HG02884 (cell line): ENCODE results near the gene ZBTB5.
"Not testable (repeated sequence)": the region's sequence is repeated elsewhere in the genome, so short reads cannot be mapped to it uniquely, and the experiment has no call there.

ENCODE experiments used
- ATAC-seq: cut with Tn5 transposase; IDR thresholded peaks from one replicate; pipeline ENCODE4 v1.9.1; 2021; ENCODE audit warnings: mild to moderate bottlenecking, moderate library complexity; ENCODE audit not compliant: unreplicated experiment

ZBTB5 gene

DNA sequence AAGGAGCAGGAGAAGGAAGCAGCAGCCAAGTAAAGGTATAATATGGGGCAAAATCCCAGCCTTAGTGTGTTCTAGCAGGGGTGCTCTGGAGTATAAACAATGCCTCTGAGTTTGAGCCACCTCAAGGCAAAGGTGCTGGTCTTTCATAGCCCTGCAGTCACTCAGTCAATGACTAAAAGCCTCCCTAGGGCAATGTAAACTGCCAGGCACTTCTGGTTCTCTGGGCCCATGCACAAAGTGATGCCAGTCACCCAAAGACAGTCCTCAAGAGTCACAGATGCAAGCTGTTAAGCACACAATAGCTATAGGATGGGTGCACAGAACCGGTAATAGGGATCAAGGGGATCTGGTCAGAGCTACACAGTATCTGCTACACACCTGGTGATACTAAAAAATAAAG lies 12.6 kb downstream of the ZBTB5 start:
- ATAC-seq, result no peak

DNA sequence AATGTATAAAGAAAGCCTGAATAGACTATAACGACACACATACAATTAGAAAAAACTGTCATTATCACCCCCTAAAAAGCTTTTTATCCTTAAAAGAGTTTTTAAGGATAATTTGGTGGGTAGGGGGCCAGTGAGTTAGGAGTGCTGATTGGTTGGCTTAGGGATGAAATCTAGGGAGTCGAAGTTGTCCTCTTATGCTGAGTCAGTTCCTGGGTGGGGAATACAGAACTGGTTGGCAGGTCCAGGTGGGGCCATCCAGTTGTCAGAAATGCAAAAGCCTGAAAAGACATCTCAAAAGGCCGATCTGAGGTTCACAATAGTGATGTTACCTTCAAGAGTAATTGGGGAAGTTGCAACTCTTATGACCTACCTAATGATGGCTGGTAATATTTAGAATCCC lies 13.6 kb downstream of the ZBTB5 start:
- ATAC-seq, result no peak

DNA sequence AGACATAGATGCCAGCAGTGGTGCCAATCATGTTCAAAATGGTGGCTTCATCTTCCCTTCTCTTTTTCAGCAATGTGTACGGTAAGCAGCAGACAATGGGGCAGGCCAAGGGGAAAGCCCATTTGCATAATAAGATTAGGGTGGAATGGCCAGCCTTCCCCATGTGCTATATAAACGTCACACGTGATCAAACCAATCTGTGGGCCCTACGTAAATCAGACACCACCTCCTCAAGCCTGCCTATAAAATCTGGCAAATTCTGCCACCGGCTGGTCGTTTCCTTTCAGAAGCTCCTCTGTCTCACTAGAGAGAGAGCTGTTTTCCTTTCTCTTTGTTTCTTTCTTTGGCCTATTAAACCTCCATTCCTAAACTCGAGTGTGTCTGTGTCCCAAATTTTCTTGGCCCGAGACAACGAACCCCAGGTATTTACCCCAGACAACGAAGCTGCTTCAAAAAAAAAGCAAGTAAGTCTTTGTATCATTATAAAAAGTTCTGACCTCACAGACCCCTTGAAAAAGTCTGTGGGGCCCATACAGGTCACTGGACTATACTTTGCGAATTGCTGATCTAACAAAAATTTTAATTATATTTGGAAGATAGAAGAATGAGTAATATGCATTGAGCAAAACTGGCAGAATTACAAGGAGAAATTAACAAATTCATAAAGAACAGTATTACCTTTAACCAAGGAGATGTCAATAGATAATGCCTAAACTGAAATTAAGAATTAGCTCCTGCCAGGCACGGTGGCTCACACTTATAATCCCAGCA lies 15.2 kb downstream of the ZBTB5 start:
- ATAC-seq, result no peak

DNA sequence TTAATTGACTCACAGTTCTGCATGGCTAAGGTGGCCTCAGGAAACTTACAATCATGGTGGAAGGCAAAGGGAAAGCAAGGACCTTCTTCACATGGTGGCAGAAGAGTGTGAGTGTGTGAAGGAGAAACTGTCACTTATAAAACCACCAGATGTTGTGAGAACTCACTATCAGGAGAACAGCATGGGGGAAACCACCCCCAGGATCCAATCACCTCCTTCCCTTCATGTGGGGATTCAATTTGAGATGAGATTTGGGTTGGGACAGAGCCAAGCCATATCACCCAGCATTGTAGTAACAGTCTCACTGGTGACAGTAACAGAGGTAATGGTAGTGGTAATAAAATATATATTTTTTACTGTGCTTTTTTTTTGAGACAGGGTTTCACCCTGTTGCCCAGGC lies 18.1 kb downstream of the ZBTB5 start:
- no peak for ATAC-seq

DNA sequence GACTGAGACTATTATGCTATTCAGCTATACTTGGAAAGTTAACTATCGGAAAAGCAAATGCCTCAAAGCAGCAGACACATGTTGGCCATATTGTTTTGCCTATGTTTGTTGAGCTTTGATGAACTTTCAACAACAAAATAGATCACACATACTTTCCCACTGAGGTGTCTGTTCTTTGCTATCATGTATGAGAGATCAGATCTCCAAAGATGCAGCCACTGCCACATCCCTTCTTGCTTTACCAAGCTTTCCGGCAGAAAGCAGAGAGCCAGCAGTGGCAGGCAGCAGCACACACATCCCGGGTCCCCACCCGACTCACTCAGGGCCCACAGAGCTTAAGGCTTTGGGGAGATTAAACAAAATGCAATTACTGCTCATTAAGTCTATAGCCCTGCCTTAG lies 18.8 kb downstream of the ZBTB5 start:
- ATAC-seq, result no peak

DNA sequence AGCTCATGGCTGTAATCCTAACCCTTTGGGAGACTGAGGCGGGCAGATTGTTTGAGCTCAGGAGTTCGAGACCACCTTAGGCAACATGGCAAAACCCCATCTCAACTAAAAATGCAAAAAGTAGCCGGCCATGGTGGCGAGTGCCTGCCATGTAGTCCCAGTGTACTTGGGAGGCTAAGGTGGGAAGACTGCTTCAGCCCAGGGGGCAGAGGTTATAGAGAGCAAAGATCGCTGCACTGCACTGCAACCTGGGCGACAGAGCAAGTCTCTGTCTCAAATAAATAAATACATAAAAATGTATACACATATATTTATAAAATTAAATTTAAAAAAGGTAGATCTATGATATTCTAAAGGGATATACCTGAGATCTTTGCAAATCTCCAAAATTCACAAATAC lies 19.4 kb downstream of the ZBTB5 start:
- no peak for ATAC-seq

DNA sequence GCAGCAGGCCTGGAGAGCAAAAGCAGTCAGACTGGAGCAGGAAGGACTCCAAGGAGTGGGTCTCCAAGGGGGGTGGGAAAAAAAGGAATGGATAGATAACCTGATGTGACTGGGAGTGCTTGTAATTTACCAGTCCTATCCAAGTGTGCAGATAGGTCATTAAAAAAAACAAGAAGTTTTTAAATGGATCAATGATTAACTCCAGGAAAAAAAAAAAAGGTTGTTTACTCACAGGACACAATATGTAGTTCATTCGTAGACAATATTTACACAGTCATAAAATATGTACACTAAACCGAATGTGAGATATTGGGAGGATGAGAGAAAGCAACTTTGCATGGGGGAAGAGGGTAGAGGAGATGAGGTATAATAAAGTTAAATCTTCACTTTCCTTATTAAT lies 20.4 kb downstream of the ZBTB5 start:
- no peak for ATAC-seq

DNA sequence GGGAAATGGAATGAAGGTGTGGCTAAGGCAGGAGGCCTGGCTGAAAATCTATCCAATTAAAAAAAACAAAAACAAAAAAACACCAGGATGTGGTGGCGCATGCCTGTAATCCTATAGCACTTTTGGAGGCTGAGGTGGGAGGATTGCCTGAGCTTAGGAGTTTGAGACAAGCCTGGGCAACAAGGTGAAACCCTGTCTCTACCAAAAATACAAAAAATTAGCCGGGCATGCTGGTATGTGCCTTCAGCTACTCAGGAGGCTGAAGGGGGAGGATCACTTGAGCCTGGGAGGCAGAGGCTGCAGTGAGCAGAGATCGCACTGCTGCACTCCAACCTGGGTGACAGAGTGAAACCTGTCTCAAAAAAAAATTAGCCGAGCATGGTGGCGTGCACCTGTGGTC lies 21.7 kb downstream of the ZBTB5 start:
- ATAC-seq, result no peak

DNA sequence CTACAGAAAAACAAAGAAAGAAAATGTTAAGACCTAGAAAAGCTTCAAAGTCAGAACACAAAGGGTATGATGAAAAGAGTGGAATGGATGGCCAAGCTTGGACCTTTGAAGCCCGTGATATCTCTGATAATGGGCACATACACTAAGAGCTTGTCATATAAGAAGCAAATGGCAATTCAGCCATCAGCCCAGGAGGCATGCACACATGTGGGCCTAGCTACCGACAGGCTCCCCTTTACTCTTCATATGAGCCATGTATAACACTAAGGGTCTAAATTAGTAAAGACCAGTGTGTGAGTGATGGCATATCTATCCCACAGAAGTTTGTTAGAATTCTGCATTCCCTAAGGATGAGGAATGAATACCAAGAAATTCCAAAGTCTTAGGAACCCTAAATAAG lies 22.7 kb downstream of the ZBTB5 start:
- ATAC-seq, result no peak

DNA sequence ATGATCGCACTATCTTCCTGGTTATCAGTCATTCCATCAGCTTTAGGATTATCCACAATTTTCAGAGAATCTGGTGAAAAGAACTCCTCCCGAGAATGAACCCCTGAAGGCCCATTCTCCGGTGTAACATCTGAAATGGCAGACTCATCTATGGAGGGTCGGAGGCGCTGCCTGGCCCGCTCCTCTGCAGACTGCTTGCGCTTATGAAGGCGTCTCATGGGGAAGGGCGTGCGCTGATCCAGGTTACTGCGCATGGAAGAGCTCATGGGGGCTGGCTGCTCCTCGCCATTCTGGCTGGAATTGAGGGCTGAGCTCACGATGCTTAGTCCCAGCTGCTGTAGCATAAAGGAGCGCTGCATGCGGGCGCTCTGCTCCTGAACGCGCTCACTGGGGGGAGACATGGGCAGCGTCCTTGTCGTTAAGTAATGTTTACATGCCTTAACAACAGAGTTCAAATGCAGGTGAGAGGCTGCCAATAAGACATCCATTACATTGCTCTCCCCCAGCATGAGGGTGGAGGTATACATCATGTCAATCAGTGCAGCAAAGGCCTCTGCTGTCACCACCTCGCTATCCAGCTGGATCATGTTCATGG lies 23.4 kb downstream of the ZBTB5 start:
- ATAC-seq, result no peak

DNA sequence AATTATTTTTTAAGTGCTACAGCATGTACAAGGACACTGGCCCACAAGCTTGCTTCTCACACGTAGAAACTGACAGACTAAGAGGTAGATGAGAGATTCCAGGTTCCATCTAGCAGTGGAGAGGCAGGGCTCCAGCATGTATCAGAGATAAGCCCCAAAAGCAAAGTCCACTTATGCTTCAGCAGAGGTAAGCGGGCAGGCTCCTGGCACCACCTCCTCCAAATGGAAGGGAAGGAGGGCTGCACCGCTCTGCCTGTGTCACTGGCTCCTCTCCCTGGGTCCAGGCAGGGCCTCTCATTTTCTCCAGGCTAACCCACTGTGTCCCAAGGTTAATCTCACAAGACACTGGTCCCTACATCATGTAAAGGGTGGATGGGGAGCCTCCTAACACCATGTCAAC lies 26.9 kb downstream of the ZBTB5 start:
- no peak for ATAC-seq

DNA sequence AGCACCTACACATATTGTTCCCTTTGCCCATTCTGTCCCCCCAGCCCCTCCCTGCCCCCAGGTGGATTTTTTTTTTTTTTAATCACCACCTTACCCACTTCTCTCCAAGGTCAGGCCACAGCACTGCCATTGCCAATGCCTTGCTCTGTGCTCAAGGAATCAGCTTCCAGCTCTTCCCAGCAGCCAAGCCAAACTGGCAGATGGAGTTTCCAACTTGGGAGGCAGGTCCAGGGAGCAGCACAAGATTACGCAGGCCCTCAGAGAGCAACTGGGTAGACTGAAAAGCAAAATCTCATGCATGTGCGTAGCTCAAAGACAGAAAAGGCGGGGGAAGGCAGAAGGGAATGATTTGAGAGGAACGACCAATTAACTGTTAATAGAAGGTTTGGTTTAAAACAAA lies 27.6 kb downstream of the ZBTB5 start:
- ATAC-seq, result no peak

DNA sequence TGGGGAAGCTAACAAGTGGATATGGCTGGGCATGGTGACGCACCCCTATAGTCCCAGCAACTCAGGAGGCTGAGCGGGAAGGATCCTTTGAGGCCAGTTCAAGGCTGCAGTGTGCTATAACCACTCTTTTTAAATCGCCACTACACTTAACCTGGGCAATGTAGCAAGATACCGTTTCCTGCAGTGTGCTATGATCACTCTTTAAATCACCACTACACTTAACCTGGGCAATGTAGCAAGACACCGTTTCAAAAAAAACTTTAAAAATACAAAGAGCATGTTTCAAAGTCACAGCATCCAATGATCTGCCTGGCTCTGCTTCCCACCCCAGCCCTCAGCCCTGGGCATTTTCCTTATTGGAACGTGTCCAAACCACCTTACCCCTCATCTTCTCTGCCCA lies 28.2 kb downstream of the ZBTB5 start:
- ATAC-seq, result no peak

DNA sequence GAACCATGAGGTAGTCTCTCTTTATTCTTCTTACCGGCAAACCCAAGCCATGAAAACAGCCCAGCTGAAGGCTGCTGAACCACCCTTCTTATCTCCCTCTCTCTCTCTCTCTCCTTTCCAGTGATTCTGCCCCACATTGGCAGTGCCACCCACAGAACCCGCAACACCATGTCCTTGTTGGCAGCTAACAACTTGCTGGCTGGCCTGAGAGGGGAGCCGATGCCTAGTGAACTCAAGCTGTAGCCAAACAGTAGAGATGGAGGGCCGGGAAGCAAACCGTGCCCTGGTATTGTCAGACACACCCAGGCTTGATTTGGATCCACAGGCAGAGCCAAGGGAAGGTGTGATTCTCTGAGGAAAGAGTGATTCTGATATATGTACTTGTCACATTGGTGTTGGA lies 28.7 kb downstream of the ZBTB5 start:
- no peak for ATAC-seq

DNA sequence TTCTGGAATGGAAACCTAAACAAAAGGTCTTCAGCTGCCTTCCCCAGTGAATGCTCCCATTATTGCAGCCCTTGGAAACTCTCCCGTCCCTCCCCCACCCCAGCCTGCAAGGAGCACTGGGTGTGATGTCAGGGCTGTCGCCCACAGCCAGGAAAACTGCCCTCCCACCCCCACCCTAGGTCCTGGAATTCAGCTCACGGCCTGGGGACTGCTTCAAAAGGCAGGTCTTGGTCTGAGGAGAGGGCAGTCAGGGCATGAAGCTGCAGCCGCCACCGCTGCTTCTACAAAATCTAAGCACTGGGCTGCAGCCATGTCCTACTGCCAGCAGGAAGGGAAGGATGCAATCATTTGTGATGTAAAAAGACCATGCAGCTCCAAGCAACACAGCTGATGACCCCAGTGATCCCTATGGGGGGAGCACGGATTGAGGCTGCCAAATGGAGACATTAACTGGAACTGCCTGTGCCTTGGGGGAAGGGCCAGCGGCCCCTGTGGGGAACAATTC lies 31.3 kb downstream of the ZBTB5 start:
- no peak for ATAC-seq

DNA sequence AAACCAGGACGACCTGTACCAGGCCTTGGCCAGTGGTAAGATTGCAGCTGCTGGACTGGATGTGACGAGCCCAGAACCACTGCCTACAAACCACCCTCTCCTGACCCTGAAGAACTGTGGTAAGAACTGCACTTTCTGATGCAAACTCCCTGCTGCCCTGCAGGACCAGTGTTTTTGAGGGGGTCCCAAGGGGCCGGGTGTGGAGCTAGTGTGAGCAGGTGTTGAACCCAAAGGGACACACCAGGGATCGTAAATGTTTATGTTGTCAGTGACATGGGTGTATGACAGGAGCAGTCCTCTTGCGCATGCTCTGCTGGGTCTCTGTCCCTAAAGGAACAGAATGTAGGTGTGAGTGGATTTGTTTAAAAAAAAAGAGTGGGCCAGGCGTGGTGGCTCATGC lies 33.2 kb downstream of the ZBTB5 start:
- no peak for ATAC-seq

DNA sequence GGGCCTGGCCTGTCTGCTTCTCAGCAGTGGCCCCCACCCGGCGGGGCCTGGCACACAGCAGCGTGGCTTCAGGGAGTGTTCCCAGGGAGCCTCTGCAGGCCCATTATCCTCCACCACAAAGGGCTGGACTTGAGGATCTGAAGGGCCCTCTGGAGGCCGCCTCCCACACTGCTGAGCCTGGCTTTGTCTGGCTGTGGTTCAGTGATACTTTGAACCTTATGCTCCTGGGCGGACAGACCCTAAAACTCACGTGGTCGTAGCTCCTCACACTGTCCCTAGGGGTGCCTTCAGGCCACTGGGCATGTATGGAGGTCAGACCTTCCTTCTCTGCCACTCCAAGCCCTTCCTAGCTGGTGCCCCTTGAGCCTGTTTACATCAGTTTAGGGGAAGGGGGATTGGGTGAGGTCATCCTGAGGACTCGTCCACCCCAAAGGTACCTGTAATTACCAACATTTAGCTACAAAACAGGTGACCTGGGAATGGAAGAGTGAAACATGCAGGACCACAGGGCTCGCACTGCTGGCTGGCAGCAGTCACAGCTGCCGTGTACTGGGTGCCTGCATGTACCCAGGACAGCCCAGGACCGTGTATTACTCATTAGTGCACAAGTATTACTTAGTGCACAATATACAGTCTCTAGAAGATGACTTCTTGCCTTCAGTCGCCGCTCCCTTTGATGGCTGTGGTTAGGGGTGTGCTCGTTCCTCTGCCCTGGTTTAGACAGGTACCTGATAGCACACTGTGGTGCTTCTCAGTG lies 34.2 kb downstream of the ZBTB5 start:
- no peak for ATAC-seq

DNA sequence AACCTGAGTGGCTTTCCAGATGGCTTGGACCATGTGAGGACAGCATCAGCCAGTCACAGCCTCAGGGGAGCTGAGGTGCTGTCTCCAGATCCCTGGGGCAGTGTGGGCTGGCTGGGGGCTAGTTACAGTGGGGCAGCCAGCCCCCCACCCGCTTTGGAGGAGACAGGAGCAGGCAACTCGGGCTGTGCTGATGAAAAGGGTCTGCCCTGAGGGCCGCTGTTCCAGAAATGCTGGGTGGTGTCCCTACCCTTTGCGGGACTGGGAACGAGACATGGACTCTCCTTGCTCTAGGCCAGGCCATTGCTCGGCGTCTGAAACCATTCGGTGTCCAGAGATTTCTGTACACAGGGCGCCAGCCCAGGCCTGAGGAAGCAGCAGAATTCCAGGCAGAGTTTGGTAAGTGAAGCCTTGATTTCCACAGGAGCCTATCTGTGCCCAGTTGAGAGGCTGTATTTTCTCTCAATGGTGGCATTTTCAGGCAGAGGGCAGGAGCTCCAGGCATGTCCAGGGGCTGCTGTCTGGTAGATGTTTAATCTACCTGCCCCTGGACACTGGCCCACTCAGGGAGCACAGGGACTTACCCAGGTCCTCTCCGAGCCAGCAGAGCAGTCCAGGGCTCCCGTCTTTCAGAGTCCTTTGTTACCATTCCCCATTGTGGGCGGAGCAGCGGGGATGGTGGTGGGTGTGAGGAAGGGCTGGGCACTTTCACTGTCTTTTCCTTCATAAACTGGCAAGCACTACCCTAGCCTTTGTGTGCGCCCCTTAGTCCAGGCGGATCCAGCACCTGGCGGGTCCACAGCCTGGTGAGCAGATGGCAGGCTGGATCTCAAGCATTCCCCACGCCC lies 35.6 kb downstream of the ZBTB5 start:
- no peak for ATAC-seq

DNA sequence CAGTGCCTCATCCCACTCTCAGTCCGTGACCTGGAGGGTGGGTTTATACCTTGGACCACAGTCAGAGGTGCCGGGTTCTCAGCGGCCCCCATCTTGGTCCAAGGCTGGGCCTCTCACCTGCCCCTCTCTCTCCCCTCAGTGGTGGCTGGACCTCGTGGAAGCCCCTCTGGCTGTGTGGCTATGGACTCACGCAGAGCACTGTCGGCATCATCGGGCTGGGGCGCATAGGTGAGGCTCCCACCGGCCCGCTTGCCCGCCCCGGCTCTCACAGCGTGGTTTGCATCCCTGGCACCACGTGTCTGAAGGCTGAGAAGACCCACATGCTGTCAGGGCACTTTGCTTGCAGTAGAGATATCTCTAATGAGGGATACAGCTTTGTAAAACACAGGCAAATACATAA lies 36.9 kb downstream of the ZBTB5 start:
- no peak for ATAC-seq

DNA sequence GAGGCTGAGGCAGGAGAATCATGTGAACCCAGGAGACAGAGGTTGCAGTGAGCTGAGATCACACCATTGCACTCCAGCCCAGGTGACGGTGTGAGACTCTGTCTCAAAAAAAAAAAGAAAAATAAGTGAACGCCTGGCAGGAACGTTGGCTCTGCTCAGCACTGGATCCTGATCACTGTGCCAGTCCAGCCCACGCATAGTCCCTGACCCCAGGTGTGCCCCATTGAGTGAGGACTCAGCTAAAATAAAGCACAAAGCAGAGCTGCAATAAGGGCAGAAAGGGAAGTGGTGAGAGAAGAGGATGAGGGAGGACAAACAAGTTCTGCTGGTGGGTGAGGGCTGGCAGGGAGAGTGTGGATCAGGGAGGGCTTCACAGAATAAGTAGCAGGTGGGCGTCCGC lies 38.4 kb downstream of the ZBTB5 start:
- no peak for ATAC-seq

DNA sequence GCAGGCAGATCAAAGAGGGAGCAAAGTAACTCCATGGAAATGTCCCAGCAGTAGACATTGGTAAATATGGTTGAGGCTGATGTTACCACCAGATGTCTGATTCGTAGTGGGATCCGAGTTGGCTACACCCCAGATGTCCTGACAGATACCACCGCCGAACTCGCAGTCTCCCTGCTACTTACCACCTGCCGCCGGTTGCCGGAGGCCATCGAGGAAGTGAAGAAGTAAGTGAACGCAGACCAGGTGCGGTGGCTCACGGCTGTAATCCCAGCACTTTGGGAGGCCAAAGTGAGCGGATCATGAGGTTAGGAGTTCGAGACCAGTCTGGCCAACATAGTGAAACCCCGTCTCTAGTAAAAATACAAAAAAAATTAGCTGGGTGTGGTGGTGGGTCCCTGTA lies 38.8 kb downstream of the ZBTB5 start:
- ATAC-seq, result not testable (repeated sequence)
